Measurements from ENCODE around the gene OSBPL2.

GRCh38 chr20:62301111-62301668, 62.9 kb downstream of the OSBPL2 start:
- TF ChIP-seq CTCF (conservative IDR thresholded peaks at IDR 0.05 in 1 of 2, IDR thresholded peaks at IDR 0.05 in 1 of 2; ENCODE audit: low read depth in 1 of 2, low read length in 2 of 2) (no peak), EZH2 (IDR thresholded peaks at IDR 0.05; ENCODE audit: low read length, missing control alignments) (no peak)
